ENCODE data around the gene CD59.

Gene CD59

DNA sequence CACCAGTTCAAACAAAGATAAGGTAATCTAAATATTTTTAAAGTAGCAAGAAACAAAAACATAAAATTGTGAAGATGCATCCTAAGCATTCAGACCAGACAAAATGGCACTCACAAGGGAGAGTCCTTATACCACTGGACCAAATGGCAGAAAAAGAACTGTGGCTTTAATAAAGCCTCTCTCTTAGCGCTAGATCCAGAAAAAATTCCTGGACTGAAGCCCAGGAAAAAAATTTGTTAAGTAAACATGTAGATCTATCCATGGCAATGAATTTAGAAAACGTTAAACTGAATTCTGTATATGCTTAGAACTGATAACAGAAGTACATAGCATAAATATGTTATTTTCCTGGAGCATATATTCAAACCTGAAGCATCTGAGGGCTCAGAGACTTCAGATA is 11.8 kb upstream of the CD59 start:
- no peak overlapping the region for H3K4me3 ChIP-seq (ENCODE audit: low read depth, low read length)
- DNase-seq (ENCODE audit: low read depth), result no peak
- TF ChIP-seq, protein P1, sequence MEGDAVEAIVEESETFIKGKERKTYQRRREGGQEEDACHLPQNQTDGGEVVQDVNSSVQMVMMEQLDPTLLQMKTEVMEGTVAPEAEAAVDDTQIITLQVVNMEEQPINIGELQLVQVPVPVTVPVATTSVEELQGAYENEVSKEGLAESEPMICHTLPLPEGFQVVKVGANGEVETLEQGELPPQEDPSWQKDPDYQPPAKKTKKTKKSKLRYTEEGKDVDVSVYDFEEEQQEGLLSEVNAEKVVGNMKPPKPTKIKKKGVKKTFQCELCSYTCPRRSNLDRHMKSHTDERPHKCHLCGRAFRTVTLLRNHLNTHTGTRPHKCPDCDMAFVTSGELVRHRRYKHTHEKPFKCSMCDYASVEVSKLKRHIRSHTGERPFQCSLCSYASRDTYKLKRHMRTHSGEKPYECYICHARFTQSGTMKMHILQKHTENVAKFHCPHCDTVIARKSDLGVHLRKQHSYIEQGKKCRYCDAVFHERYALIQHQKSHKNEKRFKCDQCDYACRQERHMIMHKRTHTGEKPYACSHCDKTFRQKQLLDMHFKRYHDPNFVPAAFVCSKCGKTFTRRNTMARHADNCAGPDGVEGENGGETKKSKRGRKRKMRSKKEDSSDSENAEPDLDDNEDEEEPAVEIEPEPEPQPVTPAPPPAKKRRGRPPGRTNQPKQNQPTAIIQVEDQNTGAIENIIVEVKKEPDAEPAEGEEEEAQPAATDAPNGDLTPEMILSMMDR (IDR thresholded peaks at IDR 0.05; ENCODE audit: insufficient read depth, low read depth, low read length, missing control alignments), result no peak

DNA sequence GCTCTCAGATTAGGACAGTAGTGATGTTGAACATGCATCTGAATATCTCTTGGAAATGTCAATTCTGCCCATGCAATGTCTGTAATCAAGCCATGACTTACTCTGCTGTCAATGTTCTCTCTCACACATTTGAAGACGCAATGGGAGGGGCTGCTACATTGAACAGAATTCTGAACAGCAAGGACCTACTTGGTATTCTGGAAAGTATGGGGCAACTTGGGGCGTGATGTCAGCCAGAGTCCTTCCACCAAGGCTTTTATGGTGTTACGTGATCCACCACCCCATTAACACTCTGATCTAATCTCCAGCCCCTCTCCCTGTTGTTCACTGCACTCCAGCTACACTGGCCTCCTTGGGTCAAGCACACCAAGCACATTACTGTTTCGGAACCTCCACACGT is 7.1 kb upstream of the CD59 start:
- DNase-seq (ENCODE audit: low read depth), result no peak
- TF ChIP-seq, protein P1 (IDR thresholded peaks at IDR 0.05; ENCODE audit: insufficient read depth, low read depth, low read length, missing control alignments), result no peak
- no peak overlapping the region for H3K4me3 ChIP-seq (ENCODE audit: low read depth, low read length)

- TF ChIP-seq, protein P1 (IDR thresholded peaks at IDR 0.05; ENCODE audit: insufficient read depth, low read depth, low read length, missing control alignments), result no peak
- no peak overlapping the region for H3K4me3 ChIP-seq (ENCODE audit: low read depth, low read length)
- DNase-seq (ENCODE audit: low read depth), result peak; percentile 42
Measured at GRCh38 chr11:33742249-33742851, 6.1 kb upstream of the CD59 start.

DNA sequence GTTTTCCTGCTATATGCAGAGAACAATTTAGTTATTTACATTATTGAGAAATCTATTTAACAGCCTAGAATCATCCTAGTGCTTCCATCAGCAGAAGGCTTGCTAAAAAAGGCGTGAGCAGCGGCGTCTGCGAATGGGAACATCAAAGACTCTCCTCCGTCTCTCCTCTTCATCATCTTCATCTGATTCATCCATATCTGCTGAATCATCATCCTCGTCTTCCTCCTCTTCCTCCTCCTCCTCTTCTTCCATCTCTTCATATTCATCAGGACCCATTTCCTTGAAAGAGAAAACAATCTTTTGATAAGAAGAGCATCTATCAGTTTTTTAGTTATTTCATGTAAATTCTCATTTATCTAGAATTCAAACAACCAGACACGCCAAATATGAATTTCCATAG is 5.6 kb upstream of the CD59 start:
- H3K4me3 ChIP-seq (ENCODE audit: low read depth, low read length), result no peak overlapping the region
- TF ChIP-seq, protein P1 (IDR thresholded peaks at IDR 0.05; ENCODE audit: insufficient read depth, low read depth, low read length, missing control alignments), result no peak
- no peak for DNase-seq (ENCODE audit: low read depth)

GRCh38 chr11:33737362-33737821 is 1.2 kb upstream of the CD59 start:
- no peak for DNase-seq (ENCODE audit: low read depth)
- TF ChIP-seq, protein P1 (IDR thresholded peaks at IDR 0.05; ENCODE audit: insufficient read depth, low read depth, low read length, missing control alignments), result no peak
- no peak overlapping the region for H3K4me3 ChIP-seq (ENCODE audit: low read depth, low read length)

DNA sequence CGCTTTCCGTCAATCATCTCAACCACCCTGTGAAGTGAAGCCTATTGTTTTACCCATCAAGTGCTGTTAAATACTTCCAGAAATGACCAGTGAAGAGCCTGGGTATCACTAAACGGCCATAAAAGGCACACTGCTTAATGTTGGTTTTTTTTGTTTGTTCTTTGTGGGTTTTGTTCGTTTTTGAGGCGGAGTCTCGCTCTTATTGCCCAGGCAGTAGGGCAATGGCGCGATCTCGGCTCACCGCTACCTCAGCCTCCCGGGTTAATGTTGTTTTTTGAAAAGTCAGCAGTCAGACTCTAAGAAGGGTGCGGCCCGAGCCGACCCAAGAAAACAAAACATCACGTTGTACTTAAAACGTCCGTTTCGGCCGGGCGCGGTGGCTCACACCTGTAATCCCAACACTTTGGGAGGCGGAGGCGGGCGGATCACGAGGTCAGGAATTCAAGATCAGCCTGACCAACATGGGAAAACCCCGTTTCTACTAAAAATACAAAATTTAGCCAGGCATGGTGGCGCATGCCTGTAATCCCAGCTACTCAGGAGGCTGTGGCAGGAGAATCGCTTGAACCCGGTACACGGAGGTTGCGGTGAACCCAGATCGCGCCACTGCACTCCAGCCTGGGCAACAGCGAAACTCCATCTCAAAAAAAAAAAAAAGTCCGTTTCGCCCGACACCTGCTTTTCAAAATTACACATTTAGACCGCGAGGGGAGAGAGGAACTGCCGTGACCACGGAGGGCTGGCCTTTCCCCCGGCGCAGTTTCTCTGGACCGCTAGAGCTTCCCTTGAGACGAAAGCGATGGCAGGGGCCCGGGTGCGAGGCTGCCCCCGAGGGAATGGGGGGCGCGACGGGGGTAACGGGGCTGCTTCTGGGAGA is 714 bp downstream of the CD59 start:
- peak overlapping the region; percentile 94 for H3K4me3 ChIP-seq (ENCODE audit: low read depth, low read length)
- TF ChIP-seq, protein P1 (IDR thresholded peaks at IDR 0.05; ENCODE audit: insufficient read depth, low read depth, low read length, missing control alignments), result no peak
- peak; percentile 85 for DNase-seq (ENCODE audit: low read depth)

Data from GM12865 (cell line).